BE2C (cell line): Measurements from ENCODE around the gene PJA1.

Experiments used
- DNase-seq: peaks from one replicate; pipeline ENCODE4 v3.0.0-alpha.2; 2020
- H3K27me3 ChIP-seq: fragments of 250-450 bp; sonication (Bioruptor Pico); 2 replicates; pipeline ENCODE4 v1.5.1; 2020; ENCODE audit warnings: mild to moderate bottlenecking
- H3K36me3 ChIP-seq: fragments of 250-450 bp; sonication (Bioruptor Pico); 2 replicates; pipeline ENCODE4 v1.5.1; 2020; ENCODE audit warnings: mild to moderate bottlenecking
- H3K4me1 ChIP-seq: fragments of 250-450 bp; sonication (Bioruptor Pico); 2 replicates; pipeline ENCODE4 v1.5.1; 2020
- H3K4me3 ChIP-seq: 2 replicates; pipeline ENCODE4 v1.5.1; 2011; ENCODE audit warnings: low read depth, low read length
- H3K9me3 ChIP-seq: fragments of 250-450 bp; sonication (Bioruptor Pico); 2 replicates; pipeline ENCODE4 v1.5.1; 2020
- TF ChIP-seq, protein P1 (sequence below): IDR thresholded peaks from 2 replicates; pipeline ENCODE4 v1.5.1; 2012; ENCODE audit warnings: mild to moderate bottlenecking, low read depth, low read length

The PJA1 gene

DNA sequence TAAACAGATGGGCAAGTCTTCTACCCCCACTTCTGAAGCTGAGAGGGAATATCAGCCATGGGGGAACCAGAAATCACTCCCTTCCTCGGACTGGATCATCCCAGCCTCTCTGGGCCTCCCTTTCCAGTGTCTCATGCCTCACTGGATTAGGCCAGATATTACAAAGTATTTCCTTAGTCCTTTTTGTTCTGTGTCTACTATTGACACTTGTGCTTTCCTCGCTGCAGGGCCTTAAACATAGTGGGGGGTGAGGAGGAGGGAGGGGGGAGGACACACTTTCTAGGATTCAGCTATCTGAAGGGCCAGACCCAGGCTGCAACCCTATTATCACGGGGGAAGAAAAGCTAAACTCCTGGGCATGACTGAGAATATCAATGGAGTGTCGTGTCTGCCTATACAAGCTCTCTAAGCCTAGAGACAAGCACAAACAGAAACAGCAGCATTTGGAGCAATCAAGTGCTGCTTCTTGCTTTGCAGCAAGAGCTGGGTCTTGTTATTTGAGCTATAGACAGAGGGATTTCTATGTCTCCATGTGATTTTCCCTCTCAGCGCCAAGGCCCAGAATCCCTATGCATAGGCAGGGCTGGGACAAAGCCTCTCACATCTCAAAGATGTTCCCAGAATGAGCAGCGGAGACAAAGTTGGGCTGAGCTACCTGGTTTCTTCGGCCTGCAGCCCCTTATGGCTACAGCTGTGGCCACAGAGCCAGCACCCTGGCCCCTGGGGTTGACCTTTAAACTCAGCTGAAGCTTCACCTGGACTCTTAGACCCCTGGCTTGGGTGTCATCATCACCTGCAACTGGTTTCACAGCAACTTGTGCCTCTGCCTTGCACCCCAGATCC lies 20.2 kb downstream of the PJA1 start:
- TF ChIP-seq, protein P1, sequence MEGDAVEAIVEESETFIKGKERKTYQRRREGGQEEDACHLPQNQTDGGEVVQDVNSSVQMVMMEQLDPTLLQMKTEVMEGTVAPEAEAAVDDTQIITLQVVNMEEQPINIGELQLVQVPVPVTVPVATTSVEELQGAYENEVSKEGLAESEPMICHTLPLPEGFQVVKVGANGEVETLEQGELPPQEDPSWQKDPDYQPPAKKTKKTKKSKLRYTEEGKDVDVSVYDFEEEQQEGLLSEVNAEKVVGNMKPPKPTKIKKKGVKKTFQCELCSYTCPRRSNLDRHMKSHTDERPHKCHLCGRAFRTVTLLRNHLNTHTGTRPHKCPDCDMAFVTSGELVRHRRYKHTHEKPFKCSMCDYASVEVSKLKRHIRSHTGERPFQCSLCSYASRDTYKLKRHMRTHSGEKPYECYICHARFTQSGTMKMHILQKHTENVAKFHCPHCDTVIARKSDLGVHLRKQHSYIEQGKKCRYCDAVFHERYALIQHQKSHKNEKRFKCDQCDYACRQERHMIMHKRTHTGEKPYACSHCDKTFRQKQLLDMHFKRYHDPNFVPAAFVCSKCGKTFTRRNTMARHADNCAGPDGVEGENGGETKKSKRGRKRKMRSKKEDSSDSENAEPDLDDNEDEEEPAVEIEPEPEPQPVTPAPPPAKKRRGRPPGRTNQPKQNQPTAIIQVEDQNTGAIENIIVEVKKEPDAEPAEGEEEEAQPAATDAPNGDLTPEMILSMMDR = no peak

DNA sequence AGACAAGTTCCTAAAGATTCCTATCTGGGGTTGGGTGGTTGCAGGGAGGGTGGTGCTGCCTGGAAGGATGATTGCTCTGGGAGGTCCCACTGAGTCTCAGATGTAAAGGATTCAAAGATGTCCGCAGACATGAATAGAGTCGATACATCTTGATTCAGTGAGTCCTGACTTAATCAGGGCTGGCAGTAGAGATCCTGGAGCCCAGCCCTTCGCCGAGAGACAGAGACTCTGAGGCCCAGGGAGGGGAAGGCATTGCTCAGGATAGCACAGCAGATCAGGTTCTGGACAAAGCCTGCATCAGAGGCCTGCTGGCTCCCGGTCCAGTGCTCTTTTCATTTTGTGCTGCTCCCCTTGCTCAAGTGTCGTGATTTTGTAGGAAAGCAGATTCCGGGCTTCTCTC lies 21.7 kb downstream of the PJA1 start:
- no peak for DNase-seq
- no peaks in the 10 kb centered on the region for H3K27me3 ChIP-seq
- TF ChIP-seq, protein P1 = no peak

More for the DNA sequence above, 20.2 kb downstream of the PJA1 start:
- Histone ChIP-seq H3K4me1 (no peaks in the 10 kb centered on the region), H3K9me3 (no peaks in the 10 kb centered on the region), H3K36me3 (no peaks in the 10 kb centered on the region), H3K4me3 (no peak overlapping the region), H3K27me3 (no peaks in the 10 kb centered on the region)
- DNase-seq = no peak

DNA sequence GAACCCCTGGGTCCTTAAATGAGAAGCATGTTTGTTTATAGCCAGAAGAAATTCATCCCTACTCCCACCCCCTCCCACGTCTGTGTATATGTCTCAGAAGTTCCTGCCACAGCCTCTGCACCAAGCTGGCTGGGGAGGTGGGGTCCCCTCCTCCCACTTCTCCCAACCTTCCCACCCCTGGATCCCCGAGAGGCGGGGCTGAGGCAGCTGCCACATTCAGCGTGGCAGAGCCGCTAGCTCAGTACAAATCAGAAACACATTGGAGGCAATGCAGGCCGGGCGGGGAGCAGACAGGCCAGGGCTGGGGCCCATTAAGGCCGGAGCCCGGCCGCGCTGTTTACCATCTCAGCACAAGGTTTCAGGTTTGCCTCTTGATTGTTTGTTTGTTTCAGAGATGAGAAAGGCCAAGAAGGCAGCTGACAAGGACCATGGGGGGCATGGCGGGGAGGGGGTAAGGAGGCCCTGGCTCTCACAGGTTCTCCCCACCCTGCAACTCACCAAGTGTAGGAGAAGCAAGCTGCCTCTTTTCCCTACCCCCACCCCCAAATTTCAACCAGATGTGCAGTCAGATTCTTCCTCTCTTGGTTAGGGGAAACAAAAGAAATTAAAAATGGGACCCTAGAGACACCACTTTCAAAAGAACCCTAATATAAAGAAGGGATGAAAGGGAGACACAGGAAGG lies 22.3 kb downstream of the PJA1 start:
- TF ChIP-seq, protein P1 = no peak
- Histone ChIP-seq H3K4me3 (no peak overlapping the region), H3K36me3 (no peaks in the 10 kb centered on the region), H3K9me3 (no peaks in the 10 kb centered on the region), H3K4me1 (peaks cover 2% of the 10 kb centered on the region; the same call in 1 of the 2 replicates), H3K27me3 (no peaks in the 10 kb centered on the region)
- no peak for DNase-seq

More for the DNA sequence above, 21.7 kb downstream of the PJA1 start:
- H3K9me3 ChIP-seq = no peaks in the 10 kb centered on the region
- no peak overlapping the region for H3K4me3 ChIP-seq
- H3K36me3 ChIP-seq = no peaks in the 10 kb centered on the region
- H3K4me1 ChIP-seq = no peaks in the 10 kb centered on the region

DNA sequence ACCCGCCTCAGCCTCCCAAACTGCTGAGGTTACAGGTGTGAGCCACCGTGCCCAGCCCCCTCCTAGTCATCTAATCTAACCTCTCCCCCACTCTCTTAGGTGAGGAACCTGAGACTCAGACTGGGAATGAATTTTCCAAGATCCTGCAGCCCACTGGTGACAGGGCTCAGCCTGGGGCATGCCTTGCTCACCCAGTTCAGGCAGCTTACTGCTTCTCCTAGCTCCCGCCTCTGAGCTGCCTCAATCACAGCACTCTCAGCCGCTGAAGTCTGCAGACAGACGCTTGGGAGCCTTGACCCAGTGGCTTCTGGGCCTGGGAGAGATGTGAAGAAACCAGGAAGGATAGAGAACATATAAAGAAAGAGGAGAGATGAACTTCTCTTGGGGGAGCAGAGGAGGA lies 24.4 kb downstream of the PJA1 start:
- DNase-seq = no peak
- H3K27me3 ChIP-seq = no peaks in the 10 kb centered on the region
- no peaks in the 10 kb centered on the region for H3K36me3 ChIP-seq
- TF ChIP-seq, protein P1 = no peak
- no peaks in the 10 kb centered on the region for H3K9me3 ChIP-seq
- no peak overlapping the region for H3K4me3 ChIP-seq
- peaks cover 18% of the 10 kb centered on the region for H3K4me1 ChIP-seq

DNA sequence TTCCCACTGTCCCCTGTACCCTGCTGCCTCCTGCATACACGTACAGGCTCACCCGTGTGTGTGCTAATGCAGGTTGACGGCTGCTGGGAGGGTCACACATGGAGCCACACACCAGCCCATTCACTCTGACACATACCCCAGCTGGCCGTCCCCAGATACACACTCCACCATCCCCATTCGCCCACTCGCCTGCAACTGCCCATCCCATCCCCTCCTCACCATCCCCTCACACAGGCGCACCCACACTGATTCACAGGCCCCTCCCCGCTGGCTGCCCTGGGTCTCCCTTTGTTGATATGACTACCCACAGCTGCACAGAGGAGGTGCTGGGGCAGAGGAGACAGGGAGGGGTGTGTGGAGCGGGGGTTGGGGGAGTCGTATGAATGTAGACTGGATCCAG lies 25.7 kb downstream of the PJA1 start:
- Histone ChIP-seq H3K9me3 (no peaks in the 10 kb centered on the region), H3K4me1 (peaks cover 18% of the 10 kb centered on the region), H3K27me3 (no peaks in the 10 kb centered on the region), H3K36me3 (no peaks in the 10 kb centered on the region), H3K4me3 (no peak overlapping the region)
- TF ChIP-seq, protein P1 = no peak
- DNase-seq = peak; percentile 52

DNA sequence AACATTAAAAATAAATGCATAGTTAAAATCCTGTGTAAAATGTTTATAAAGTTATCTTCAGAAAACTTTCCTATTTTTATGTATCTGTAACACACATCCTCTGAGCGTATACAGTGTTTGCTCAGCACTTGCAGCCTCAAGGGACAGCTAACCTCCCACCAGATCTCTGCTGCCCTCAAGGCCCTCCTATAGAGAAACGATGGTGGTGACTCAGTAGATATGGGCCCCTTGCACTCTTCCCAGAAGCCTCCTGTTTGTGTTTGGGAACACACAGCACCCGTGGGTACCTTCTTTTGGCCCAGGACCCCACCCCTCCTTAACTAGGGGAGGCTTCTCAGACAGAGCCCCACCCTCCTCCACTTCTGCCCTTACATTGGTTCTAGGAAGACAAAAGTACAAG lies 26.7 kb downstream of the PJA1 start:
- DNase-seq = no peak
- H3K9me3 ChIP-seq = no peaks in the 10 kb centered on the region
- H3K4me1 ChIP-seq = peaks cover 18% of the 10 kb centered on the region
- no peak overlapping the region for H3K4me3 ChIP-seq
- H3K36me3 ChIP-seq = no peaks in the 10 kb centered on the region
- TF ChIP-seq, protein P1 = no peak
- H3K27me3 ChIP-seq = no peaks in the 10 kb centered on the region
